ENCODE data around the gene SHROOM3. TPM values are rescaled to one million over a fixed set of nuclear protein-coding genes. Genes with fewer than 3 reads are reported as not detected.
"Not testable (repeated sequence)": the region's sequence is repeated elsewhere in the genome, so short reads cannot be mapped to it uniquely, and the experiment has no call there.

SHROOM3 gene
- total RNA-seq, 1 donor from 2014 or later = 54.9 TPM

- Mint-ChIP-seq H3K9me3 (ENCODE audit: low read depth) (no peaks in the 10 kb centered on the region), H3K27ac (no peak overlapping the region), H3K27me3 (peaks cover 8% of the 10 kb centered on the region), H3K36me3 (ENCODE audit: insufficient read depth) (no peaks in the 10 kb centered on the region), H3K4me3 (ENCODE audit: low read depth) (no peak overlapping the region), H3K4me1 (ENCODE audit: low read depth) (peaks cover 2% of the 10 kb centered on the region)
- no peak for DNase-seq (ENCODE audit: low spot score, unreplicated experiment)
- TF ChIP-seq CTCF (IDR thresholded peaks at IDR 0.05; ENCODE audit: unreplicated experiment) = no peak
These were observed 28.9 kb upstream of the SHROOM3 start for GRCh38 chr4:76406081-76406480.

GRCh38 chr4:76407440-76408119, 27.4 kb upstream of the SHROOM3 start:
- TF ChIP-seq CTCF (IDR thresholded peaks at IDR 0.05; ENCODE audit: unreplicated experiment) = no peak
- H3K4me3 Mint-ChIP-seq (ENCODE audit: low read depth) = no peak overlapping the region
- H3K27ac Mint-ChIP-seq = no peak overlapping the region
- no peaks in the 10 kb centered on the region for H3K36me3 Mint-ChIP-seq (ENCODE audit: insufficient read depth)
- peaks cover 4% of the 10 kb centered on the region for H3K27me3 Mint-ChIP-seq
- no peaks in the 10 kb centered on the region for H3K9me3 Mint-ChIP-seq (ENCODE audit: low read depth)
- H3K4me1 Mint-ChIP-seq (ENCODE audit: low read depth) = peaks cover 2% of the 10 kb centered on the region
- no peak for DNase-seq (ENCODE audit: low spot score, unreplicated experiment)

GRCh38 chr4:76410636-76411035, 24.4 kb upstream of the SHROOM3 start:
- H3K27ac Mint-ChIP-seq = no peak overlapping the region
- H3K9me3 Mint-ChIP-seq (ENCODE audit: low read depth) = peaks cover 5% of the 10 kb centered on the region
- no peaks in the 10 kb centered on the region for H3K36me3 Mint-ChIP-seq (ENCODE audit: insufficient read depth)
- no peak for TF ChIP-seq CTCF (IDR thresholded peaks at IDR 0.05; ENCODE audit: unreplicated experiment)
- H3K4me1 Mint-ChIP-seq (ENCODE audit: low read depth) = peaks cover 2% of the 10 kb centered on the region
- no peak for DNase-seq (ENCODE audit: low spot score, unreplicated experiment)
- no peaks in the 10 kb centered on the region for H3K27me3 Mint-ChIP-seq
- no peak overlapping the region for H3K4me3 Mint-ChIP-seq (ENCODE audit: low read depth)

- H3K27me3 Mint-ChIP-seq = no peaks in the 10 kb centered on the region
- H3K9me3 Mint-ChIP-seq (ENCODE audit: low read depth) = peaks cover 6% of the 10 kb centered on the region
- DNase-seq (ENCODE audit: low spot score, unreplicated experiment) = no peak
- H3K4me3 Mint-ChIP-seq (ENCODE audit: low read depth) = no peak overlapping the region
- H3K4me1 Mint-ChIP-seq (ENCODE audit: low read depth) = peaks cover 9% of the 10 kb centered on the region
- no peak overlapping the region for H3K27ac Mint-ChIP-seq
- TF ChIP-seq CTCF (IDR thresholded peaks at IDR 0.05; ENCODE audit: unreplicated experiment) = no peak
- peaks cover 3% of the 10 kb centered on the region for H3K36me3 Mint-ChIP-seq (ENCODE audit: insufficient read depth)
These were observed 14.8 kb upstream of the SHROOM3 start for GRCh38 chr4:76420188-76420761.

GRCh38 chr4:76420762-76421581, 14.1 kb upstream of the SHROOM3 start, which contains the start of gene CCDC158:
Gene CCDC158, minus strand, starts transcription at chr4:76421141. Its CDS starts 17,934 bp downstream, at chr4:76403207.
- no peaks in the 10 kb centered on the region for H3K27me3 Mint-ChIP-seq
- DNase-seq (ENCODE audit: low spot score, unreplicated experiment) = no peak

GRCh38 chr4:76423159-76423558, 11.9 kb upstream of the SHROOM3 start:
- H3K27ac Mint-ChIP-seq; H3K4me3 Mint-ChIP-seq (ENCODE audit: low read depth); H3K27me3 Mint-ChIP-seq; H3K36me3 Mint-ChIP-seq (ENCODE audit: insufficient read depth); DNase-seq (ENCODE audit: low spot score, unreplicated experiment); H3K9me3 Mint-ChIP-seq (ENCODE audit: low read depth): not testable (repeated sequence)
- peaks cover 10% of the 10 kb centered on the region for H3K4me1 Mint-ChIP-seq (ENCODE audit: low read depth)

More at GRCh38 chr4:76420762-76421581, 14.1 kb upstream of the SHROOM3 start, which contains the start of gene CCDC158:
- Mint-ChIP-seq H3K4me1 (ENCODE audit: low read depth) (peaks cover 9% of the 10 kb centered on the region), H3K36me3 (ENCODE audit: insufficient read depth) (peaks cover 3% of the 10 kb centered on the region), H3K9me3 (ENCODE audit: low read depth) (peaks cover 6% of the 10 kb centered on the region), H3K27ac (no peak within 1 kb of the TSS), H3K4me3 (ENCODE audit: low read depth) (no peak within 1 kb of the TSS)
- no peak for TF ChIP-seq CTCF (IDR thresholded peaks at IDR 0.05; ENCODE audit: unreplicated experiment)

Data from progenitor cell of endocrine pancreas (in vitro differentiated cells).